Thoracic aorta (tissue), 2 donors: ENCODE measurements around the gene TSPAN12. TPM values are rescaled to one million over a fixed set of nuclear protein-coding genes. Genes with fewer than 3 reads are reported as not detected.

ENCODE experiments used
- ATAC-seq: fragments of 150-250 bp; one replicate; pipeline ENCODE4 v1.8.0; 2017; ENCODE audit warnings: low read depth; ENCODE audit not compliant: insufficient number of reproducible peaks, low FRiP score
- DNase-seq: peaks from one replicate; pipeline ENCODE4 v3.0.0-alpha.2; 2020; ENCODE audit warnings: low spot score
- H3K27ac ChIP-seq, 2 donors: fragments of 200-600 bp; sonication (generic); 1 replicate in 1 of 2; 2 replicates in 1 of 2; pipeline ENCODE4 v1.5.1; 2016; ENCODE audit warnings: mild to moderate bottlenecking in 2 of 2, moderate library complexity in 2 of 2
- H3K27me3 ChIP-seq: fragments of 200-600 bp; sonication (generic); replicated peaks from 2 replicates; pipeline ENCODE4 v1.6.0; 2016; ENCODE audit warnings: mild to moderate bottlenecking; ENCODE audit not compliant: insufficient read depth
- H3K36me3 ChIP-seq: fragments of 200-600 bp; sonication (generic); one replicate; pipeline ENCODE4 v1.5.1; 2016
- H3K4me1 ChIP-seq, 2 donors: fragments of 200-600 bp; sonication (generic); 1 replicate in 1 of 2; 2 replicates in 1 of 2; pipeline versions ENCODE4 v1.5.1 to v1.6.0; 2016; ENCODE audit warnings: low read depth in 2 of 2, mild to moderate bottlenecking in 1 of 2; ENCODE audit not compliant: control insufficient read depth in 1 of 2
- H3K4me3 ChIP-seq: fragments of 200-600 bp; sonication (generic); 2 replicates; pipeline ENCODE4 v1.5.1; 2016; ENCODE audit warnings: mild to moderate bottlenecking
- H3K9me3 ChIP-seq: fragments of 200-600 bp; sonication (generic); 2 replicates; pipeline ENCODE4 v1.5.1; 2016
- total RNA-seq, 2 donors: library from RNA; depleted of rRNA; stranded (reverse); fragments of >200 nt; gene quantifications; one replicate each; pipeline versions ENCODE4 v1.1.0 to v1.2.3, GENCODE V29; 2016
- TF ChIP-seq, protein P1 (sequence below): fragments of 200-600 bp; sonication (generic); IDR thresholded peaks from one replicate; pipeline ENCODE4 v1.5.1; 2019; ENCODE audit warnings: antibody characterized with exemption

Gene TSPAN12
- total RNA-seq, 2 donors from 2014 or later, result 10.8 to 12.6 TPM

DNA sequence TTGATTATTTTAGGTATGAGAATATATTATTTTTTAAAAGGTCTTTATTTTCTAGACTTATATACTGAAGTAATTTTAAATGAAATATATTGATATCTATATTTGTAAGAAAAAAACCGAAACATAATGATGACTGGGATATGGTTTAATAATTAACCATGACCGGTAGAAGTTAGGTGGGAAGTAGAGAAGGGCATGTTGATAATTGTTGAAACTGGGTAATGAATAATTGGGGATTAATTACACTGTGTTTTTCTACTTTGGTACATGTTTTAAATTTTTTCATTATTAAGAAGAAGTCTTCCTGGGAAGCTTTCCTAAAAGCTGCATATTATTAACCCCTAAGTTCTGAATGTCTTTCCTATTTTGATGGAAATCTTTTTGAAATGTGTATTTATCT lies 16.3 kb downstream of the TSPAN12 start:
- H3K36me3 ChIP-seq, result peaks cover 3% of the 10 kb centered on the region
- no peak for ATAC-seq
- H3K4me1 ChIP-seq, result no peaks in the 10 kb centered on the region
- H3K9me3 ChIP-seq, result no peaks in the 10 kb centered on the region
- TF ChIP-seq, protein P1, sequence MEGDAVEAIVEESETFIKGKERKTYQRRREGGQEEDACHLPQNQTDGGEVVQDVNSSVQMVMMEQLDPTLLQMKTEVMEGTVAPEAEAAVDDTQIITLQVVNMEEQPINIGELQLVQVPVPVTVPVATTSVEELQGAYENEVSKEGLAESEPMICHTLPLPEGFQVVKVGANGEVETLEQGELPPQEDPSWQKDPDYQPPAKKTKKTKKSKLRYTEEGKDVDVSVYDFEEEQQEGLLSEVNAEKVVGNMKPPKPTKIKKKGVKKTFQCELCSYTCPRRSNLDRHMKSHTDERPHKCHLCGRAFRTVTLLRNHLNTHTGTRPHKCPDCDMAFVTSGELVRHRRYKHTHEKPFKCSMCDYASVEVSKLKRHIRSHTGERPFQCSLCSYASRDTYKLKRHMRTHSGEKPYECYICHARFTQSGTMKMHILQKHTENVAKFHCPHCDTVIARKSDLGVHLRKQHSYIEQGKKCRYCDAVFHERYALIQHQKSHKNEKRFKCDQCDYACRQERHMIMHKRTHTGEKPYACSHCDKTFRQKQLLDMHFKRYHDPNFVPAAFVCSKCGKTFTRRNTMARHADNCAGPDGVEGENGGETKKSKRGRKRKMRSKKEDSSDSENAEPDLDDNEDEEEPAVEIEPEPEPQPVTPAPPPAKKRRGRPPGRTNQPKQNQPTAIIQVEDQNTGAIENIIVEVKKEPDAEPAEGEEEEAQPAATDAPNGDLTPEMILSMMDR, result no peak
- no peak for DNase-seq
- H3K27me3 ChIP-seq, result no peaks in the 10 kb centered on the region
- H3K4me3 ChIP-seq, result no peak overlapping the region
- no peak overlapping the region for H3K27ac ChIP-seq

DNA sequence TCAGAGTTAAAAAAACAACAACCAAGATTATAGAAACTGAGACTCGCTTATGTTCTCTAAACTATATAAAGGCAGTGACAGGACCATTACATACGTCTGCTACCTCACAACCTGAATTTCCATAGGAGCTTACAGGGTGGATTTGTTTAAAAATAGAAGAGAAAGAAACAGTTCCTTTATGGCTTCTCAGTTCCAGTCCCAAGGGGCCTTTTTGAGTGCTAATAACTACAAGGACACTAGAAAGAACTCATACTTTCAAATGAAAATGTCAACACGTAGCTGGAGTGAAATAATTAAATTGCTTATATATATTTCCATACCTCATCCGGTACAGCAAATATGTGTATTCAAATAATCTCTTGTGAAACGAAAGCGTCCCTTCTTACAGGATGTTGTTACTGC lies 19.7 kb downstream of the TSPAN12 start:
- peaks cover 3% of the 10 kb centered on the region for H3K36me3 ChIP-seq
- ATAC-seq (no peak), DNase-seq (no peak)
- H3K27ac ChIP-seq, result no peak overlapping the region
- no peaks in the 10 kb centered on the region for H3K9me3 ChIP-seq
- no peaks in the 10 kb centered on the region for H3K4me1 ChIP-seq
- no peaks in the 10 kb centered on the region for H3K27me3 ChIP-seq
- no peak overlapping the region for H3K4me3 ChIP-seq
- TF ChIP-seq, protein P1, result no peak

DNA sequence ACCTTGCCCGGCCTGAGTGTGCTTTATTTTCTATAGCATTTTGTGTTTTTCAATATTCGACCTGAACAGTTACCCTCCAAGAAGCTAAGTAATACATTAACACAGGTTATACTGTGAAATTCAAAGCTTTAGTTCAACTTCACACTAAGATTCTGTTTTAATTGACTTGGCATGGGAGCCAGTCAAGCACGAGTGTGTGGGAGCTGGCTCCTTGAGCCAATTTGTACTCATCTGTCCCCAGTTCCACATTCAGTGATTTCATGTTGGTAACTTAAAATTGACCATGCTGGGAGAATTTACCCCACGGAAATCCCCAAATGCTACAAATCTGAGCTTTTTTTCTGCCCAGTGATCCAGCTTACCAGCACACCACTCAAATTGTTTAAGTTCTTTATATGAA lies 20.3 kb downstream of the TSPAN12 start:
- no peaks in the 10 kb centered on the region for H3K9me3 ChIP-seq
- H3K27me3 ChIP-seq, result no peaks in the 10 kb centered on the region
- TF ChIP-seq, protein P1, result no peak
- H3K36me3 ChIP-seq, result peaks cover 3% of the 10 kb centered on the region
- H3K4me1 ChIP-seq, result no peaks in the 10 kb centered on the region
- no peak overlapping the region for H3K4me3 ChIP-seq
- DNase-seq (no peak), ATAC-seq (no peak)
- no peak overlapping the region for H3K27ac ChIP-seq

DNA sequence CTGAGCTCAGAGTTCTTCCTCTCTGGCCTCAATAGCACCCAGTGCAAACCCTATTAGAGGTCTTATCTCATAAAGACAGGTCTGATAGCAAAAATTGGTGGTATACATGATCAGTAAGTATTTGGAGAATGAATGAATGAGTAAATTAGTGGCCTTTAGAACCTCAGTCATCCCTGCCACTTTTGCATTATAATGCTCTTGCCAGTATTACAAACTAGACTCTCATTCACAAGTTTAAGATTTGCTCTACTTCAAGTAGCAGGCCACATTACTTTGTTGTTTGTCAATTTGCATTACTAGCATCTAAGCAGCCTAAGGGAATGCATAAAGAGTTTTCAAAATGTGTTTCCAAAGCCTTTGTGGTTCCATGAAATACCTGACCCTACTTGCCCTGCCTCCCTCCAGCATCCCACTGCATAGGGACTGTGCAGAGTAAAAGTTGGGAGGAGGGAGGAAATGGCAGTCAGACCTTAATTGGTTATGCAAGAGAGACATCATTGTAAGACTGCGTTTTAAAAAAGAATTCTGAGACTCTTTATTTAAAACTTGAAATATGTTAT lies 21.3 kb downstream of the TSPAN12 start:
- Histone ChIP-seq H3K4me3 (no peak overlapping the region), H3K27me3 (no peaks in the 10 kb centered on the region), H3K4me1 (no peaks in the 10 kb centered on the region), H3K9me3 (no peaks in the 10 kb centered on the region), H3K27ac (no peak overlapping the region), H3K36me3 (peaks cover 3% of the 10 kb centered on the region)
- no peak for DNase-seq
- no peak for ATAC-seq
- TF ChIP-seq, protein P1, result no peak

DNA sequence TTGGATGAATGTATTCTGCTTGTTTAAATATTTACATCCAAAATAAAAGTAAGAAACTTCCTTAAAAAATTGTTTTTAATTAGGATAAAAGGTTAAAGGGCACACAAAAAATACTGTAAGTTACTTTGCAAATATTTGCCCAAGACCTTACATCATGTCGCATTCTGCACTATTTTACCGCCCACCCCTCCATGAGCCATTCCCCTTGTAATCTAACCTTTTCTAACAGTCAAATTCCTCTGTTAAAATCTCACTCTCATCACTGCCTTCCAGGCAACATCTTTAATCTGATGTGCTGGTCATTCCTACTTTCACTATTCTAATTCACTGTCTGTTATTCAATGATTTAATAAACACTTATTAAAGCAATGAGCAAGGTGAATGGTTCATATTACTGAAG lies 23.2 kb downstream of the TSPAN12 start:
- no peaks in the 10 kb centered on the region for H3K9me3 ChIP-seq
- H3K4me1 ChIP-seq, result no peaks in the 10 kb centered on the region
- no peak overlapping the region for H3K4me3 ChIP-seq
- no peaks in the 10 kb centered on the region for H3K27me3 ChIP-seq
- TF ChIP-seq, protein P1, result no peak
- peaks cover 3% of the 10 kb centered on the region for H3K36me3 ChIP-seq
- no peak overlapping the region for H3K27ac ChIP-seq
- ATAC-seq, result no peak
- no peak for DNase-seq
